ENCODE measurements around the gene CALHM1.

- TF ChIP-seq YY1 (IDR thresholded peaks at IDR 0.05): no peak
- TF ChIP-seq CTCF (IDR thresholded peaks at IDR 0.05; ENCODE audit: low read depth, low read length, missing input control): no peak
- TF ChIP-seq RAD21 (IDR thresholded peaks at IDR 0.05): no peak
- TF ChIP-seq HNF4G (IDR thresholded peaks at IDR 0.05): no peak
- TF ChIP-seq SP1 (IDR thresholded peaks at IDR 0.05): no peak
- TF ChIP-seq TAF1 (conservative IDR thresholded peaks at IDR 0.05): no peak
- TF ChIP-seq REST (IDR thresholded peaks at IDR 0.05): no peak
- TF ChIP-seq MAX (IDR thresholded peaks at IDR 0.05): no peak
- no peak for TF ChIP-seq HNF4A (conservative IDR thresholded peaks at IDR 0.05)
- no peak for TF ChIP-seq NR2F2 (IDR thresholded peaks at IDR 0.05)
- TF ChIP-seq ATF3 (IDR thresholded peaks at IDR 0.05): no peak
Measured at GRCh38 chr10:103500481-103500880, 41.8 kb upstream of the CALHM1 start.
